HCT116 (cell line): Measurements from ENCODE around the gene MCM8. TPM values are rescaled to one million over a fixed set of nuclear protein-coding genes. Genes with fewer than 3 reads are reported as not detected.

Experiments used
- ATAC-seq: fragments of 200-7000 bp; cut with Tn5 transposase; 2 replicates; pipeline ENCODE4 v1.9.1; 2020; ENCODE audit warnings: mild to moderate bottlenecking, moderate library complexity
- BruUV-seq: library from RNA; stranded (reverse); fragments of 400-500 nt; replicated peaks from 2 replicates; lab custom pipeline; 2021; lab: Mats Ljungman, UMichigan
- CTCF ChIA-PET: fragments of 300-600 bp; sonication (Branson Sonifier 250); formaldehyde crosslinking; loops from one replicate; lab custom pipeline; 2021; ENCODE audit warnings: antibody characterized with exemption; lab: Charles Lee
- POLR2A ChIA-PET: fragments of 300-600, 350-600 bp; sonication (Branson Sonifier 250); formaldehyde crosslinking; loops from one replicate; lab custom pipeline; 2021; ENCODE audit warnings: antibody characterized with exemption; lab: Charles Lee
- RAD21 ChIA-PET, 2 experiments: fragments of 300-600 bp; sonication (Branson Sonifier 250); formaldehyde crosslinking; loops; one replicate each; lab custom pipeline; 2023; ENCODE audit warnings: low total read pairs in 2 of 2; ENCODE audit not compliant: uncharacterized antibody in 2 of 2, unreplicated experiment in 2 of 2, low non-redundant PET in 1 of 2; lab: Charles Lee
- DNase-seq: peaks from one replicate; pipeline ENCODE4 v3.0.0-alpha.2; 2010; ENCODE audit warnings: low read depth, low spot score
- H2AFZ ChIP-seq: fragments of 200-600 bp; shearing (Covaris generic), sonication (generic); 2 replicates; pipeline ENCODE4 v1.6.1; 2017; ENCODE audit warnings: low read depth, mixed run types, mixed read lengths, antibody characterized with exemption, low read length; ENCODE audit not compliant: poor library complexity, severe bottlenecking
- H3K27ac ChIP-seq: 2 replicates; pipeline ENCODE4 v1.5.1; 2012; ENCODE audit warnings: low read depth, low read length
- H3K27me3 ChIP-seq: fragments of 200-600 bp; sonication (generic); 2 replicates; pipeline ENCODE4 v1.6.1; 2016; ENCODE audit warnings: mixed run types, low read length, mixed read lengths; ENCODE audit not compliant: insufficient read depth
- H3K36me3 ChIP-seq, 2 experiments: fragments of 200-500 bp in 1 of 2; fragments of 200-600 bp in 1 of 2; sonication (Bioruptor generic) in 1 of 2; sonication (generic) in 1 of 2; 2 replicates each; pipeline versions ENCODE4 v1.5.1 to v1.6.1; 2014 to 2016; ENCODE audit warnings: low read length in 2 of 2, inconsistent platforms in 1 of 2, mixed read lengths in 1 of 2, mixed run types in 1 of 2; ENCODE audit not compliant: insufficient read depth in 2 of 2, control insufficient read depth in 1 of 2
- H3K4me1 ChIP-seq, 2 experiments: fragments of 200-600 bp in 1 of 2; sonication (generic) in 1 of 2; 2 replicates each; pipeline versions ENCODE4 v1.5.1 to v1.6.1; 2012 to 2017; ENCODE audit warnings: low read length in 2 of 2, inconsistent platforms in 1 of 2, mild to moderate bottlenecking in 1 of 2, mixed read lengths in 1 of 2, mixed run types in 1 of 2, moderate library complexity in 1 of 2; ENCODE audit not compliant: insufficient read depth in 2 of 2, control insufficient read depth in 1 of 2
- H3K4me2 ChIP-seq: fragments of 200-600 bp; sonication (generic); 2 replicates; pipeline ENCODE4 v1.6.1; 2017; ENCODE audit warnings: mixed run types, low read length, mixed read lengths
- H3K4me3 ChIP-seq, 2 experiments: fragments of 200-600 bp in 1 of 2; sonication (generic) in 1 of 2; replicated peaks in 1 of 2; 2 replicates each; pipeline ENCODE4 v1.5.1; 2011 to 2016; ENCODE audit warnings: low read length in 2 of 2, control low read depth in 1 of 2, low read depth in 1 of 2, mild to moderate bottlenecking in 1 of 2, mixed read lengths in 1 of 2, mixed run types in 1 of 2
- H3K79me2 ChIP-seq: fragments of 200-600 bp; sonication (generic); 2 replicates; pipeline ENCODE4 v1.6.1; 2017; ENCODE audit warnings: mild to moderate bottlenecking, mixed run types, low read length, moderate library complexity, mixed read lengths; ENCODE audit not compliant: insufficient read depth
- H3K9ac ChIP-seq: fragments of 200-600 bp; sonication (generic); 2 replicates; pipeline ENCODE4 v1.6.1; 2016; ENCODE audit warnings: low read length, mixed read lengths
- H3K9me2 ChIP-seq: fragments of 200-600 bp; sonication (generic), shearing (Covaris generic); 2 replicates; pipeline ENCODE4 v1.6.1; 2017; ENCODE audit warnings: mixed run types, mild to moderate bottlenecking, moderate library complexity; ENCODE audit not compliant: insufficient read depth
- H3K9me3 ChIP-seq, 2 experiments: fragments of 200-500 bp in 1 of 2; fragments of 200-600 bp in 1 of 2; sonication (Bioruptor generic) in 1 of 2; sonication (generic) in 1 of 2; 2 replicates each; pipeline ENCODE4 v1.6.1; 2014 to 2017; ENCODE audit warnings: low read length in 2 of 2, mixed read lengths in 2 of 2, inconsistent platforms in 1 of 2, low read depth in 1 of 2, mild to moderate bottlenecking in 1 of 2, mixed run types in 1 of 2, moderate library complexity in 1 of 2; ENCODE audit not compliant: control insufficient read depth in 1 of 2, insufficient read depth in 1 of 2
- H4K20me1 ChIP-seq: fragments of 200-600 bp; sonication (generic), shearing (Covaris generic); 2 replicates; pipeline ENCODE4 v1.6.1; 2017; ENCODE audit warnings: mixed run types, mild to moderate bottlenecking, moderate library complexity; ENCODE audit not compliant: insufficient read depth
- CBX3 ChIP-seq: IDR thresholded peaks from 2 replicates; pipeline ENCODE4 v1.6.1; 2012; ENCODE audit warnings: low read depth
- CEBPB ChIP-seq: IDR thresholded peaks from 2 replicates; pipeline ENCODE4 v1.6.1; 2012; ENCODE audit warnings: low read depth
- ELF1 ChIP-seq: IDR thresholded peaks from 2 replicates; pipeline ENCODE4 v1.6.1; 2012; ENCODE audit warnings: low read depth, borderline replicate concordance
- EZH2phosphoT487 ChIP-seq: fragments of 200-600 bp; IDR thresholded peaks from 2 replicates; pipeline ENCODE4 v1.6.1; 2018; ENCODE audit warnings: antibody characterized with exemption, borderline replicate concordance
- FOSL1 ChIP-seq: IDR thresholded peaks from 2 replicates; pipeline ENCODE4 v1.6.1; 2012; ENCODE audit warnings: low read depth
- JUND ChIP-seq: IDR thresholded peaks from 2 replicates; pipeline ENCODE4 v1.6.1; 2012
- POLR2AphosphoS5 ChIP-seq: IDR thresholded peaks from 2 replicates; pipeline ENCODE4 v1.6.1; 2011; ENCODE audit warnings: mild to moderate bottlenecking, low read depth, low read length, moderate library complexity
- TCF7L2 ChIP-seq: IDR thresholded peaks from 2 replicates; pipeline ENCODE4 v1.7.0; 2011; ENCODE audit warnings: borderline replicate concordance, inconsistent platforms; ENCODE audit not compliant: insufficient read depth, insufficient read length; ENCODE audit errors: extremely low read depth
- YY1 ChIP-seq: IDR thresholded peaks from 2 replicates; pipeline ENCODE4 v1.6.1; 2011; ENCODE audit warnings: low read length, low read depth, moderate library complexity, mild to moderate bottlenecking; ENCODE audit not compliant: insufficient replicate concordance; ENCODE audit errors: extremely low read depth
- ZBTB33 ChIP-seq: IDR thresholded peaks from 2 replicates; pipeline ENCODE4 v1.6.1; 2011; ENCODE audit warnings: mild to moderate bottlenecking, low read length, moderate library complexity; ENCODE audit not compliant: insufficient replicate concordance; ENCODE audit errors: extremely low read depth
- ZNF274 ChIP-seq: fragments of 200-500 bp; sonication (Bioruptor generic); IDR thresholded peaks from 2 replicates; pipeline ENCODE4 v1.6.1; 2014; ENCODE audit warnings: mild to moderate bottlenecking, low read depth, low read length, inconsistent platforms
- intact Hi-C: fragments of 100-400 bp; cut with micrococcal nuclease; formaldehyde crosslinking; loops from 2 replicates; pipeline ENCODE4 v1.10.0; 2022
- total RNA-seq: library from RNA; stranded (reverse); gene quantifications from one replicate; pipeline ENCODE4 v1.2.1, GENCODE V29; 2021; ENCODE audit not compliant: unreplicated experiment
- TF ChIP-seq, protein P1 (sequence below): IDR thresholded peaks from 2 replicates; pipeline ENCODE4 v1.6.1; 2012
- TF ChIP-seq, protein P2 (sequence below): IDR thresholded peaks from 2 replicates; pipeline ENCODE4 v1.6.1; 2012
- TF ChIP-seq, protein P3 (sequence below), 3 experiments: fragments of 200-600 bp in 1 of 3; sonication (generic) in 1 of 3; IDR thresholded peaks in 2 of 3; conservative IDR thresholded peaks in 1 of 3; 2 replicates each; pipeline ENCODE4 v1.5.1; 2012 to 2017; ENCODE audit warnings: low read depth in 2 of 3, low read length in 2 of 3, antibody characterized with exemption in 1 of 3, borderline replicate concordance in 1 of 3, control low read depth in 1 of 3, mild to moderate bottlenecking in 1 of 3, mixed read lengths in 1 of 3, mixed run types in 1 of 3, moderate library complexity in 1 of 3; ENCODE audit not compliant: insufficient read depth in 1 of 3

Gene MCM8
- total RNA-seq, 1 experiment from 2014 or later = 21.9 TPM

DNA sequence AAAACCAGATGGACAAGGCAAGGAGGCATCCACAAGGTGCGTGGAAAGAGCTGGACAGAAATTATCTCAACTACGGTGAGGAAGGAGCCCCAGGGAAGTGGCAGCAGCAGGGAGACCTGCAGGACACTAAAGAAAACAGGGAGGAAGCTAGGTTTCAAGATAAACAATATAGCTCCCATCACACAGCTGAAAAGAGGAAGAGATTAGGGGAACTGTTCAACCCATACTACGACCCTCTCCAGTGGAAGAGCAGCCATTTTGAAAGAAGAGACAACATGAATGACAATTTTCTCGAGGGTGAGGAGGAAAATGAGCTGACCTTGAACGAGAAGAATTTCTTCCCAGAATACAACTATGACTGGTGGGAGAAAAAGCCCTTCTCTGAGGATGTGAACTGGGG, 27.0 kb upstream of the MCM8 start:
- ChIA-PET POLR2A (no interaction called here), CTCF (interaction anchor here (0.8 kb wide), 1 partner anchor 8 kb away, joined by 3 read pairs; no protein-coding TSS in a partner anchor), RAD21 (no interaction called here)
- H3K27ac ChIP-seq = no peak overlapping the region
- no peak overlapping the region for H3K4me2 ChIP-seq
- H3K4me1 ChIP-seq = peaks cover 11 to 20% of the 10 kb centered on the region in 2 experiments
- TF ChIP-seq, protein P1, sequence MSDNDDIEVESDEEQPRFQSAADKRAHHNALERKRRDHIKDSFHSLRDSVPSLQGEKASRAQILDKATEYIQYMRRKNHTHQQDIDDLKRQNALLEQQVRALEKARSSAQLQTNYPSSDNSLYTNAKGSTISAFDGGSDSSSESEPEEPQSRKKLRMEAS = no peak
- TF ChIP-seq TCF7L2 = no peak
- TF ChIP-seq CBX3 = no peak
- no peak for TF ChIP-seq POLR2AphosphoS5
- TF ChIP-seq YY1 = no peak
- TF ChIP-seq, protein P2, sequence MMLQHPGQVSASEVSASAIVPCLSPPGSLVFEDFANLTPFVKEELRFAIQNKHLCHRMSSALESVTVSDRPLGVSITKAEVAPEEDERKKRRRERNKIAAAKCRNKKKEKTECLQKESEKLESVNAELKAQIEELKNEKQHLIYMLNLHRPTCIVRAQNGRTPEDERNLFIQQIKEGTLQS = no peak
- TF ChIP-seq ZNF274 = no peak
- TF ChIP-seq CEBPB = no peak
- no peak for TF ChIP-seq ELF1
- H2AFZ ChIP-seq = no peak overlapping the region
- no peak overlapping the region for H3K4me3 ChIP-seq
- intact Hi-C loops = no loop called here
- no peaks in the 10 kb centered on the region for H4K20me1 ChIP-seq
- no peak for DNase-seq
- no peaks in the 10 kb centered on the region for H3K9me3 ChIP-seq
- no TSS peak for BruUV-seq
- H3K27me3 ChIP-seq = 0 out of 2 replicates have a peak, but pooled peaks cover 9% of the 10 kb centered on the region
- no peak overlapping the region for H3K9ac ChIP-seq
- H3K9me2 ChIP-seq = no peaks in the 10 kb centered on the region
- no peaks in the 10 kb centered on the region for H3K79me2 ChIP-seq
- ATAC-seq = no peak
- H3K36me3 ChIP-seq = no peaks in the 10 kb centered on the region

- no peak overlapping the region for H3K4me2 ChIP-seq
- H3K9me2 ChIP-seq = no peaks in the 10 kb centered on the region
- no TSS peak for BruUV-seq
- H3K4me1 ChIP-seq = no peaks in the 10 kb centered on the region; a peak in 1 of 4 replicates
- no peak overlapping the region for H2AFZ ChIP-seq
- CTCF ChIA-PET = no interaction called here
- RAD21 ChIA-PET = no interaction called here
- no peak for DNase-seq
- POLR2A ChIA-PET = no interaction called here
- TF ChIP-seq FOSL1 = no peak
- TF ChIP-seq EZH2phosphoT487 = no peak
- TF ChIP-seq POLR2AphosphoS5 = no peak
- TF ChIP-seq ZNF274 = no peak
- no peak for TF ChIP-seq ZBTB33
- TF ChIP-seq, protein P3, sequence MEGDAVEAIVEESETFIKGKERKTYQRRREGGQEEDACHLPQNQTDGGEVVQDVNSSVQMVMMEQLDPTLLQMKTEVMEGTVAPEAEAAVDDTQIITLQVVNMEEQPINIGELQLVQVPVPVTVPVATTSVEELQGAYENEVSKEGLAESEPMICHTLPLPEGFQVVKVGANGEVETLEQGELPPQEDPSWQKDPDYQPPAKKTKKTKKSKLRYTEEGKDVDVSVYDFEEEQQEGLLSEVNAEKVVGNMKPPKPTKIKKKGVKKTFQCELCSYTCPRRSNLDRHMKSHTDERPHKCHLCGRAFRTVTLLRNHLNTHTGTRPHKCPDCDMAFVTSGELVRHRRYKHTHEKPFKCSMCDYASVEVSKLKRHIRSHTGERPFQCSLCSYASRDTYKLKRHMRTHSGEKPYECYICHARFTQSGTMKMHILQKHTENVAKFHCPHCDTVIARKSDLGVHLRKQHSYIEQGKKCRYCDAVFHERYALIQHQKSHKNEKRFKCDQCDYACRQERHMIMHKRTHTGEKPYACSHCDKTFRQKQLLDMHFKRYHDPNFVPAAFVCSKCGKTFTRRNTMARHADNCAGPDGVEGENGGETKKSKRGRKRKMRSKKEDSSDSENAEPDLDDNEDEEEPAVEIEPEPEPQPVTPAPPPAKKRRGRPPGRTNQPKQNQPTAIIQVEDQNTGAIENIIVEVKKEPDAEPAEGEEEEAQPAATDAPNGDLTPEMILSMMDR (IDR thresholded peaks at IDR 0.05 in 2 of 3, conservative IDR thresholded peaks at IDR 0.05 in 1 of 3; ENCODE audit: borderline replicate concordance in 1 of 3, insufficient read depth in 1 of 3, low read depth in 2 of 3, low read length in 2 of 3) = no peak
- TF ChIP-seq TCF7L2 = no peak
- no peak for TF ChIP-seq JUND
- TF ChIP-seq CBX3 = no peak
- H4K20me1 ChIP-seq = no peaks in the 10 kb centered on the region
- H3K36me3 ChIP-seq = no peaks in the 10 kb centered on the region
- ATAC-seq = no peak
- peaks cover 14% of the 10 kb centered on the region; the same call in 1 of the 2 replicates for H3K27me3 ChIP-seq
- H3K4me3 ChIP-seq = no peak overlapping the region
- no peak overlapping the region for H3K9ac ChIP-seq
- no peaks in the 10 kb centered on the region for H3K79me2 ChIP-seq
- H3K27ac ChIP-seq = no peak overlapping the region
- intact Hi-C loops = no loop called here
- H3K9me3 ChIP-seq = no peaks in the 10 kb centered on the region
Observed at GRCh38 chr20:5925551-5925950, 24.9 kb upstream of the MCM8 start.
